Bronchus fibroblast of lung (primary cell): Measurements from ENCODE around the gene ACAA2. TPM values are rescaled to one million over a fixed set of nuclear protein-coding genes. Genes with fewer than 3 reads are reported as not detected.

Experiments
- total RNA-seq: library from RNA; depleted of rRNA; stranded (reverse); fragments of >200 nt; gene quantifications from 2 replicates; pipeline ENCODE4 v1.2.3, GENCODE V29; 2015

Gene ACAA2, protein sequence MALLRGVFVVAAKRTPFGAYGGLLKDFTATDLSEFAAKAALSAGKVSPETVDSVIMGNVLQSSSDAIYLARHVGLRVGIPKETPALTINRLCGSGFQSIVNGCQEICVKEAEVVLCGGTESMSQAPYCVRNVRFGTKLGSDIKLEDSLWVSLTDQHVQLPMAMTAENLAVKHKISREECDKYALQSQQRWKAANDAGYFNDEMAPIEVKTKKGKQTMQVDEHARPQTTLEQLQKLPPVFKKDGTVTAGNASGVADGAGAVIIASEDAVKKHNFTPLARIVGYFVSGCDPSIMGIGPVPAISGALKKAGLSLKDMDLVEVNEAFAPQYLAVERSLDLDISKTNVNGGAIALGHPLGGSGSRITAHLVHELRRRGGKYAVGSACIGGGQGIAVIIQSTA
- 28.1 and 31.3 TPM in 2 replicates for total RNA-seq

GRCh38 chr18:49813319-49814146 is at the start of gene ACAA2:
Gene ACAA2 (minus strand): TSS chr18:49813533. CDS start chr18:49813484, 49 bp downstream.

